Mesothelial cell of epicardium (in vitro differentiated cells): ENCODE data around the gene ABCA3. TPM values are rescaled to one million over a fixed set of nuclear protein-coding genes. Genes with fewer than 3 reads are reported as not detected.

ENCODE experiments used
- DNase-seq, 2 experiments: peaks; one replicate each; pipeline ENCODE4 v3.0.0; 2021; ENCODE audit warnings: low spot score in 2 of 2; ENCODE audit not compliant: unreplicated experiment in 2 of 2
- H3K27ac Mint-ChIP-seq: 2 replicates; pipeline ENCODE4 v1.8.0; 2021; ENCODE audit warnings: mixed read lengths
- H3K27me3 Mint-ChIP-seq: 2 replicates; pipeline ENCODE4 v1.8.0; 2021; ENCODE audit warnings: low read depth, mixed read lengths
- H3K36me3 Mint-ChIP-seq: 2 replicates; pipeline ENCODE4 v1.8.0; 2021; ENCODE audit warnings: mixed read lengths
- H3K4me1 Mint-ChIP-seq: 2 replicates; pipeline ENCODE4 v1.8.0; 2021; ENCODE audit warnings: mixed read lengths
- H3K4me3 Mint-ChIP-seq: 2 replicates; pipeline ENCODE4 v1.8.0; 2021; ENCODE audit warnings: mild to moderate bottlenecking, moderate library complexity, mixed read lengths
- H3K9me3 Mint-ChIP-seq: 2 replicates; pipeline ENCODE4 v1.8.0; 2021; ENCODE audit warnings: mixed read lengths
- total RNA-seq: library from RNA; stranded (reverse); gene quantifications from 3 replicates; pipeline ENCODE4 v1.2.1, GENCODE V29; 2021
- TF ChIP-seq, protein P1 (sequence below): fragments of 200-600 bp; sonication (generic); IDR thresholded peaks from one replicate; pipeline ENCODE4 v1.5.0; 2021; ENCODE audit warnings: antibody characterized with exemption; ENCODE audit not compliant: unreplicated experiment

Gene ABCA3
- total RNA-seq, 1 donor from 2014 or later = 3.5 TPM

DNA sequence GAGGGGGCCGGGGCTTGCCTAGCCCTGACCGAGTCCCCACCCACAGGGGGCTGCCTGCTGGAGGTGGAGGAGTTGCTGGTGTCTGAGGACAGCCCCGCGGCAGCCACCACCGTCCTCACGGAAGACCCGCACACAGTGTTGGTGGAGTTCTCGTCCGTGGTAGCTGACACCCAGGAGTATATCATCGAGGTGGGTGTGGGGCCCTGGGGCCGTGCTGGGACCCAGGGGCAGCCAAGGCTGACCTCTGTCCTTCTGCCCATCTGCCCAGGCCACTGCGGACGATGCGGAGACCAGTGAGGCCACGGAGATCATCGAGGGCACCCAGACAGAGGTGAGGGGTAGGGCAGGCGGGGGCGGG lies 105.7 kb downstream of the ABCA3 start:
- Mint-ChIP-seq H3K36me3 (peaks cover 10% of the 10 kb centered on the region), H3K27me3 (peaks cover 44% of the 10 kb centered on the region), H3K4me1 (peaks cover 2% of the 10 kb centered on the region), H3K27ac (no peak overlapping the region), H3K4me3 (no peak overlapping the region), H3K9me3 (no peaks in the 10 kb centered on the region)
- TF ChIP-seq, protein P1, sequence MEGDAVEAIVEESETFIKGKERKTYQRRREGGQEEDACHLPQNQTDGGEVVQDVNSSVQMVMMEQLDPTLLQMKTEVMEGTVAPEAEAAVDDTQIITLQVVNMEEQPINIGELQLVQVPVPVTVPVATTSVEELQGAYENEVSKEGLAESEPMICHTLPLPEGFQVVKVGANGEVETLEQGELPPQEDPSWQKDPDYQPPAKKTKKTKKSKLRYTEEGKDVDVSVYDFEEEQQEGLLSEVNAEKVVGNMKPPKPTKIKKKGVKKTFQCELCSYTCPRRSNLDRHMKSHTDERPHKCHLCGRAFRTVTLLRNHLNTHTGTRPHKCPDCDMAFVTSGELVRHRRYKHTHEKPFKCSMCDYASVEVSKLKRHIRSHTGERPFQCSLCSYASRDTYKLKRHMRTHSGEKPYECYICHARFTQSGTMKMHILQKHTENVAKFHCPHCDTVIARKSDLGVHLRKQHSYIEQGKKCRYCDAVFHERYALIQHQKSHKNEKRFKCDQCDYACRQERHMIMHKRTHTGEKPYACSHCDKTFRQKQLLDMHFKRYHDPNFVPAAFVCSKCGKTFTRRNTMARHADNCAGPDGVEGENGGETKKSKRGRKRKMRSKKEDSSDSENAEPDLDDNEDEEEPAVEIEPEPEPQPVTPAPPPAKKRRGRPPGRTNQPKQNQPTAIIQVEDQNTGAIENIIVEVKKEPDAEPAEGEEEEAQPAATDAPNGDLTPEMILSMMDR = no peak
- no peak for DNase-seq

DNA sequence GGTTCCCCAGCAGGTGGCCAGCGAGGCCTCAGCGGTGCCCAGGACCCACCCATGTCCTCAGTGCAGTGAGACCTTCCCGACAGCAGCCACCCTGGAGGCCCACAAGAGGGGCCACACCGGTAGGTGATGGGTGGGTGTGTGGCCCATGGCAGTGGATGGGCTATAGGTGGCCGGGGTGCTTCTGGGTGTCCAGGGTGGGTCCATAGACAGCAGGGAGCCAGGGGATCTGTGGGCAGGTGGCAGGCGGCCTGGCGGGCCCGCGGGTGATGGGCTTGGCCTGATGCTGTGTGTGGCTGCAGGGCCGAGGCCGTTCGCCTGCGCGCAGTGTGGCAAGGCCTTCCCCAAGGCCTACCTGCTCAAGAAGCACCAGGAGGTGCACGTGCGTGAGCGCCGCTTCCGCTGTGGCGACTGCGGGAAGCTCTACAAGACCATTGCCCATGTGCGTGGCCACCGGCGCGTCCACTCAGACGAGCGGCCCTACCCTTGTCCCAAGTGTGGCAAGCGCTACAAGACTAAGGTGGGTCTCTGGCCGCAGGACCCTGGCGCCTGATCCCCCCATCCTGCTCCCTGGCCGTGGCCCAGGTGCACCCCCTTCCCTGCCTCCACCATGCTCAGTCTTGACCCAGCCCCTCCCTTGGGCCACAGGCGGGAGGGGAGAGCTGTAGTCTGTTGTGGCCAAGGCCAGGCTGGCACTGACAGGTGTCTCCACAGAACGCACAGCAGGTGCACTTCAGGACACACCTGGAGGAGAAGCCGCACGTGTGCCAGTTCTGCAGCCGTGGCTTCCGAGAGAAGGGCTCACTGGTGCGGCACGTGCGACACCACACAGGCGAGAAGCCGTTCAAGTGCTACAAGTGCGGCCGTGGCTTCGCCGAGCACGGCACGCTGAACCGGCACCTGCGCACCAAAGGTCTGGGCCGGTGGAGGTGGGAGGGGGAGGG lies 106.4 kb downstream of the ABCA3 start:
- H3K27me3 Mint-ChIP-seq = peaks cover 38% of the 10 kb centered on the region
- H3K4me1 Mint-ChIP-seq = peaks cover 2% of the 10 kb centered on the region
- H3K4me3 Mint-ChIP-seq = no peak overlapping the region
- TF ChIP-seq, protein P1 = no peak
- no peak overlapping the region for H3K27ac Mint-ChIP-seq
- H3K9me3 Mint-ChIP-seq = no peaks in the 10 kb centered on the region
- peaks cover 6% of the 10 kb centered on the region for H3K36me3 Mint-ChIP-seq
- DNase-seq = no peak

DNA sequence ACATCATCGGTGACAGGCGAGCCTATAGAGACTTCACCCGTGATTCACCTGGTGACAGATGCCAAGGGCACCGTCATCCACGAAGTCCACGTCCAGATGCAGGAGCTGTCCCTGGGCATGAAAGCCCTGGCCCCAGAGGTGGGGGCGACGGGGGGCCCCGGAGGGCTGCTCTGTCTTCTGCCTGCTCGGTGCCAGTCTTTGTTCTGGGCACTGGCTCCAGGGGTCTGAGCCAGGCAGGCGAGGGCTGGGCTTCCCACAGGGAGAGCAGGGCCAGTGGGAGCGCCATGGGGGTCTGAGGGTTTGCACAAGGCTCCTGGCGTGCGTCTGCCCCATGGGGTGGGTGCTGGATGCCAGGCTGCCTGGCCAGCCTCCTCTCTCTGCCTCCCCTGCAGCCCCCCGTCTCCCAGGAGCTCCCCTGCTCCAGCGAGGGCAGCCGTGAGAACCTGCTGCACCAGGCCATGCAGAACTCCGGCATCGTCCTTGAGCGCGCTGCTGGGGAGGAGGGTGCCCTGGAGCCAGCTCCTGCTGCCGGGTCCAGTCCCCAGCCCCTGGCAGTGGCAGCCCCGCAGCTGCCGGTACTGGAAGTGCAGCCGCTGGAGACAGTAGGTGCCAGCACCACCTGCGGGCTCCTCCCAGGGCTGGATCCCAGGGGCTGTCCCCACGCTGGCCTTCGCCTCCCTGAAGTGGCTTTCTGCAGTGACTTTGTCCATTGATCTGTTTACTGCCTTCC lies 107.3 kb downstream of the ABCA3 start:
- peaks cover 33% of the 10 kb centered on the region for H3K27me3 Mint-ChIP-seq
- H3K36me3 Mint-ChIP-seq = peaks cover 6% of the 10 kb centered on the region
- no peak for DNase-seq
- H3K9me3 Mint-ChIP-seq = no peaks in the 10 kb centered on the region
- no peak overlapping the region for H3K27ac Mint-ChIP-seq
- H3K4me3 Mint-ChIP-seq = no peak overlapping the region
- peaks cover 2% of the 10 kb centered on the region for H3K4me1 Mint-ChIP-seq
- TF ChIP-seq, protein P1 = no peak

DNA sequence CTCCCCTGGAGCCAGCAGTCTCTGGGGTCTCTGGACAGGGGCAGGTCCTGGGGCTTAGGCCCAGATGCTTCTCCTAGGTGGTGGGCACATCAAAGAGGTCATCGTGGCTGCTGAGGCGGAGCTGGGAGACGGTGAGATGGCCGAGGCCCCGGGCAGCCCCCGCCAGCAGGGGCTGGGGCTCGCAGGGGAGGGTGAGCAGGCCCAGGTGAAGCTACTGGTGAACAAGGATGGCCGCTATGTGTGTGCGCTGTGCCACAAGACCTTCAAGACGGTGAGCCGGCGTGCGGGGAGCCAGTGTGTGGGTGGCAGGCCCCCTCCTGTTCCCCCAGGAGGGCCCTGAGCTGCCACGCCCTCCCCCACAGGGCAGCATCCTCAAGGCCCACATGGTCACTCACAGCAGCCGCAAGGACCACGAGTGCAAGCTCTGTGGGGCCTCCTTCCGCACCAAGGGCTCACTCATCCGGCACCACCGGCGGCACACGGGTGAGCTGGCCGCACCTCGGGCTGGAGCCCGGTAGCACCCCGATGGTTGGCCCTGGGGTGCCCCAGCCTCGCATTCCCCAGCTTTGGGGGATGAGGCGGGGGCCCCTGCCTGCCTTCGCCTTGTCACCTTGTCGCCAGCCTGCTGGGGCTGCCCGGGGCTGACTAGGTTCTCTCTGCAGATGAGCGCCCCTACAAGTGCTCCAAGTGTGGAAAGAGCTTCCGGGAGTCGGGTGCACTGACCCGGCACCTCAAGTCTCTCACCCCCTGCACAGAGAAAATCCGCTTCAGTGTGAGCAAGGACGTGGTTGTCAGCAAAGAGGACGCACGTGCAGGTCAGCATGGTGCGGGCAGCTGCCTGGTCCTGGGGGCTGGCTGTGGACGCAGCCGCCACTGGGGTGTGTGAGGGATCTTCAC lies 108.2 kb downstream of the ABCA3 start:
- H3K4me3 Mint-ChIP-seq = no peak overlapping the region
- no peak overlapping the region for H3K27ac Mint-ChIP-seq
- peaks cover 6% of the 10 kb centered on the region for H3K36me3 Mint-ChIP-seq
- H3K4me1 Mint-ChIP-seq = no peaks in the 10 kb centered on the region
- TF ChIP-seq, protein P1 = no peak
- H3K9me3 Mint-ChIP-seq = no peaks in the 10 kb centered on the region
- DNase-seq = no peak
- peaks cover 27% of the 10 kb centered on the region for H3K27me3 Mint-ChIP-seq
